HFFc6 (cell line): ENCODE measurements around the gene GLCCI1. TPM values are rescaled to one million over a fixed set of nuclear protein-coding genes. Genes with fewer than 3 reads are reported as not detected.

Source experiments
- DNase-seq: peaks from one replicate; pipeline ENCODE4 v3.0.0-alpha.2; 2018
- H3K27ac Mint-ChIP-seq: 2 replicates; pipeline ENCODE4 v1.8.0; 2020; ENCODE audit warnings: mild to moderate bottlenecking, mixed read lengths
- H3K27me3 Mint-ChIP-seq: 2 replicates; pipeline ENCODE4 v1.8.0; 2021; ENCODE audit warnings: mild to moderate bottlenecking, moderate library complexity, mixed read lengths; ENCODE audit not compliant: insufficient read depth
- H3K36me3 Mint-ChIP-seq: 2 replicates; pipeline ENCODE4 v1.8.0; 2021; ENCODE audit warnings: low read depth, mixed read lengths
- H3K4me1 Mint-ChIP-seq: 2 replicates; pipeline ENCODE4 v1.8.0; 2020; ENCODE audit warnings: low read depth, mixed read lengths
- H3K4me3 Mint-ChIP-seq: 2 replicates; pipeline ENCODE4 v1.8.0; 2020; ENCODE audit warnings: mild to moderate bottlenecking, moderate library complexity, mixed read lengths
- H3K9me3 Mint-ChIP-seq: 2 replicates; pipeline ENCODE4 v1.8.0; 2020; ENCODE audit warnings: mild to moderate bottlenecking, mixed read lengths
- total RNA-seq, 6 experiments: library from RNA; stranded (reverse); fragmentation: NEBNext Ultra II Directional; extraction: Animal tissue kit (Norgen Biotek cat#: 25700); gene quantifications; 2 replicates in 1 of 6; 3 replicates in 5 of 6; pipeline ENCODE4 v1.2.3, GENCODE V29; 2021
- TF ChIP-seq, protein P1 (sequence below): fragments of 200-600 bp; sonication (generic); IDR thresholded peaks from 2 replicates; pipeline ENCODE4 v1.5.0; 2021; ENCODE audit warnings: antibody characterized with exemption, mild to moderate bottlenecking

The GLCCI1 gene
- total RNA-seq, 6 experiments from 2014 or later, result 15.0 to 17.7 (median 16.2) TPM

GRCh38 chr7:7933915-7934526 is 34.6 kb upstream of the GLCCI1 start:
- DNase-seq, result no peak
- no peaks in the 10 kb centered on the region for H3K27me3 Mint-ChIP-seq
- no peak overlapping the region for H3K27ac Mint-ChIP-seq
- H3K4me1 Mint-ChIP-seq, result no peaks in the 10 kb centered on the region
- TF ChIP-seq, protein P1, sequence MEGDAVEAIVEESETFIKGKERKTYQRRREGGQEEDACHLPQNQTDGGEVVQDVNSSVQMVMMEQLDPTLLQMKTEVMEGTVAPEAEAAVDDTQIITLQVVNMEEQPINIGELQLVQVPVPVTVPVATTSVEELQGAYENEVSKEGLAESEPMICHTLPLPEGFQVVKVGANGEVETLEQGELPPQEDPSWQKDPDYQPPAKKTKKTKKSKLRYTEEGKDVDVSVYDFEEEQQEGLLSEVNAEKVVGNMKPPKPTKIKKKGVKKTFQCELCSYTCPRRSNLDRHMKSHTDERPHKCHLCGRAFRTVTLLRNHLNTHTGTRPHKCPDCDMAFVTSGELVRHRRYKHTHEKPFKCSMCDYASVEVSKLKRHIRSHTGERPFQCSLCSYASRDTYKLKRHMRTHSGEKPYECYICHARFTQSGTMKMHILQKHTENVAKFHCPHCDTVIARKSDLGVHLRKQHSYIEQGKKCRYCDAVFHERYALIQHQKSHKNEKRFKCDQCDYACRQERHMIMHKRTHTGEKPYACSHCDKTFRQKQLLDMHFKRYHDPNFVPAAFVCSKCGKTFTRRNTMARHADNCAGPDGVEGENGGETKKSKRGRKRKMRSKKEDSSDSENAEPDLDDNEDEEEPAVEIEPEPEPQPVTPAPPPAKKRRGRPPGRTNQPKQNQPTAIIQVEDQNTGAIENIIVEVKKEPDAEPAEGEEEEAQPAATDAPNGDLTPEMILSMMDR, result no peak
- H3K4me3 Mint-ChIP-seq, result no peak overlapping the region
- H3K9me3 Mint-ChIP-seq, result no peaks in the 10 kb centered on the region
- no peaks in the 10 kb centered on the region for H3K36me3 Mint-ChIP-seq

DNA sequence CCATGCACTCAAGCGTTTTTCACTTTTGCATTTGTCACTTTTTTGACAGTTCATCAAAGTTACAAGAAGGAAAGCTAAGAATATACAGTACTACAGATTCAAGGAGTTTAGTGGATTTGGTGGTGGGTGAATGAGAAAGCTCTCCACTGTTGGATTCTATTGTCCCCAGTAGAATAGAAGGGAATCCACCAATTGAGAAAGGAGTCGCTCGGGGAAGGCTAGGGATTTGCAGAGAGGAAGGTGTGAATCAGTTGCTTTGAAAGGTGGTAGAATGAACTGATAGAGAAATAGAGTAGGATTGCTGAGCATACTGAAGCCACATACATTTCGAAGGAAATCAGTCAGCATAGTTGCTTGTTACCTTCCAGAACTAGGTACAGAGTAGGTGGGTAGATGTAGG is 33.7 kb upstream of the GLCCI1 start:
- Mint-ChIP-seq H3K9me3 (no peaks in the 10 kb centered on the region), H3K36me3 (no peaks in the 10 kb centered on the region), H3K4me3 (no peak overlapping the region), H3K27ac (no peak overlapping the region), H3K27me3 (no peaks in the 10 kb centered on the region), H3K4me1 (no peaks in the 10 kb centered on the region)
- no peak for DNase-seq
- TF ChIP-seq, protein P1, result no peak

- no peak for DNase-seq
- Mint-ChIP-seq H3K4me1 (no peaks in the 10 kb centered on the region), H3K9me3 (no peaks in the 10 kb centered on the region), H3K27ac (no peak overlapping the region), H3K4me3 (no peak overlapping the region), H3K36me3 (no peaks in the 10 kb centered on the region), H3K27me3 (no peaks in the 10 kb centered on the region)
- TF ChIP-seq, protein P1, result no peak
These were observed 30.1 kb upstream of the GLCCI1 start for GRCh38 chr7:7938471-7938870.

GRCh38 chr7:7943951-7944350 is 24.6 kb upstream of the GLCCI1 start:
- TF ChIP-seq, protein P1, result no peak
- Mint-ChIP-seq H3K4me1 (no peaks in the 10 kb centered on the region), H3K36me3 (no peaks in the 10 kb centered on the region), H3K27me3 (no peaks in the 10 kb centered on the region), H3K27ac (no peak overlapping the region), H3K4me3 (no peak overlapping the region), H3K9me3 (no peaks in the 10 kb centered on the region)
- no peak for DNase-seq

GRCh38 chr7:7944619-7945282 is 23.8 kb upstream of the GLCCI1 start:
- no peak overlapping the region for H3K27ac Mint-ChIP-seq
- no peak for DNase-seq
- no peak overlapping the region for H3K4me3 Mint-ChIP-seq
- no peaks in the 10 kb centered on the region for H3K4me1 Mint-ChIP-seq
- TF ChIP-seq, protein P1, result no peak
- no peaks in the 10 kb centered on the region for H3K36me3 Mint-ChIP-seq
- H3K9me3 Mint-ChIP-seq, result no peaks in the 10 kb centered on the region
- H3K27me3 Mint-ChIP-seq, result no peaks in the 10 kb centered on the region
